ENCODE results near the gene KYNU. TPM values are rescaled to one million over a fixed set of nuclear protein-coding genes. Genes with fewer than 3 reads are reported as not detected.

Gene KYNU
- total and polyA plus RNA-seq, 10 of the 15 experiments (the other 5 are each of a cell fraction or from before 2014, with no cell fraction given): 31.3 to 101 (median 38.3) TPM

- no peak overlapping the region for H3K9ac ChIP-seq (ENCODE audit: control insufficient read depth, insufficient read depth, low read length)
- POLR2A ChIA-PET: no interaction called here
- H3K27me3 ChIP-seq (replicated peaks in 1 of 2; ENCODE audit: control insufficient read depth in 2 of 2, insufficient read depth in 2 of 2, low read length in 1 of 2): no peaks in the 10 kb centered on the region
- H3K9me3 ChIP-seq (replicated peaks; ENCODE audit: control insufficient read depth, insufficient read depth, low read length): no peaks in the 10 kb centered on the region
- no TSS peak for BruUV-seq (replicated peaks)
- no peak overlapping the region for H3K4me3 ChIP-seq
- no peaks in the 10 kb centered on the region for H4K20me1 ChIP-seq (ENCODE audit: control insufficient read depth, insufficient read depth)
- intact Hi-C loops (cut with micrococcal nuclease; ENCODE audit: unreplicated experiment) (no loop called here), in situ Hi-C loops (cut with MboI) (no loop called here)
- no peak overlapping the region for H2AFZ ChIP-seq (ENCODE audit: control insufficient read depth, low read depth, low read length)
- CTCF ChIA-PET: interaction anchor here (1.0 kb wide), 1 partner anchor 18 kb away, joined by 3 read pairs; no protein-coding TSS in a partner anchor
- DNase-seq (ENCODE audit: low read depth, low spot score) (no peak), ATAC-seq (no peak), FAIRE-seq (no peak)
- no peak overlapping the region for H3K27ac ChIP-seq (ENCODE audit: control insufficient read depth, insufficient read depth)
- no peaks in the 10 kb centered on the region for H3K4me1 ChIP-seq (ENCODE audit: control insufficient read depth, insufficient read depth, low read length)
- H3K36me3 ChIP-seq (ENCODE audit: control insufficient read depth in 2 of 2, insufficient read depth in 2 of 2, low read length in 1 of 2): no peaks in the 10 kb centered on the region
- SMC1A ChIA-PET (ENCODE audit: uncharacterized antibody, unreplicated experiment): interaction anchor here (0.9 to 1.6 kb wide), 4 partner anchors 12 to 135 kb away, joined by 3 to 6 read pairs (median 4); no protein-coding TSS in a partner anchor
- no peaks in the 10 kb centered on the region for H3K79me2 ChIP-seq (ENCODE audit: control insufficient read depth, insufficient read depth, low read length)
- 98% methylated on average over 2 of the region's 2 CpGs for WGBS (ENCODE audit: insufficient coverage, insufficient replicate concordance, low lambda C conversion rate, missing lambda C conversion rate)
- no peak for TF ChIP-seq RELA (IDR thresholded peaks at IDR 0.05; ENCODE audit: borderline replicate concordance, partially characterized antibody)
- TF ChIP-seq BACH1 (IDR thresholded peaks at IDR 0.05; ENCODE audit: borderline replicate concordance): no peak
- no peak for TF ChIP-seq PRDM15 (CRISPR knock-in tag; IDR thresholded peaks at IDR 0.05)
- no peak for TF ChIP-seq STAT1 (conservative IDR thresholded peaks at IDR 0.05)
- TF ChIP-seq MAX (IDR thresholded peaks at IDR 0.05; ENCODE audit: low read depth, low read length): no peak
- TF ChIP-seq MEF2A (IDR thresholded peaks at IDR 0.05; ENCODE audit: insufficient read depth, low read depth, low read length): no peak
- no peak for TF ChIP-seq GABPA (IDR thresholded peaks at IDR 0.05; ENCODE audit: low read depth)
- no peak for TF ChIP-seq POLR2AphosphoS2 (IDR thresholded peaks at IDR 0.05; ENCODE audit: low read depth, low read length)
- no peak for TF ChIP-seq RCOR1 (conservative IDR thresholded peaks at IDR 0.05; ENCODE audit: low read depth, low read length)
- no peak for TF ChIP-seq SP1 (IDR thresholded peaks at IDR 0.05; ENCODE audit: low read depth, low read length)
- no peak for TF ChIP-seq TCF7 (IDR thresholded peaks at IDR 0.05; ENCODE audit: borderline replicate concordance)
- TF ChIP-seq, protein P1, sequence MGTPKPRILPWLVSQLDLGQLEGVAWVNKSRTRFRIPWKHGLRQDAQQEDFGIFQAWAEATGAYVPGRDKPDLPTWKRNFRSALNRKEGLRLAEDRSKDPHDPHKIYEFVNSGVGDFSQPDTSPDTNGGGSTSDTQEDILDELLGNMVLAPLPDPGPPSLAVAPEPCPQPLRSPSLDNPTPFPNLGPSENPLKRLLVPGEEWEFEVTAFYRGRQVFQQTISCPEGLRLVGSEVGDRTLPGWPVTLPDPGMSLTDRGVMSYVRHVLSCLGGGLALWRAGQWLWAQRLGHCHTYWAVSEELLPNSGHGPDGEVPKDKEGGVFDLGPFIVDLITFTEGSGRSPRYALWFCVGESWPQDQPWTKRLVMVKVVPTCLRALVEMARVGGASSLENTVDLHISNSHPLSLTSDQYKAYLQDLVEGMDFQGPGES (IDR thresholded peaks at IDR 0.05): no peak
- no peak overlapping the region for H3K4me2 ChIP-seq (ENCODE audit: control insufficient read depth, insufficient read depth)
- RAD21 ChIA-PET (ENCODE audit: unreplicated experiment): no interaction called here
These were observed 35.7 kb upstream of the KYNU start for GRCh38 chr2:142841788-142842187.
